Progenitor cell of endocrine pancreas (in vitro differentiated cells): Measurements from ENCODE around the gene KLB. TPM values are rescaled to one million over a fixed set of nuclear protein-coding genes. Genes with fewer than 3 reads are reported as not detected.
"Not testable (repeated sequence)": the region's sequence is repeated elsewhere in the genome, so short reads cannot be mapped to it uniquely, and the experiment has no call there.

ENCODE experiments used
- DNase-seq: peaks from one replicate; pipeline ENCODE4 v3.0.0; 2021; ENCODE audit warnings: low spot score; ENCODE audit not compliant: unreplicated experiment
- H3K27ac Mint-ChIP-seq: 2 replicates; pipeline ENCODE4 v1.8.0; 2021; ENCODE audit warnings: mild to moderate bottlenecking, moderate library complexity, mixed read lengths
- H3K27me3 Mint-ChIP-seq: 2 replicates; pipeline ENCODE4 v1.8.0; 2021; ENCODE audit warnings: mixed read lengths
- H3K36me3 Mint-ChIP-seq: 2 replicates; pipeline ENCODE4 v1.8.0; 2022; ENCODE audit warnings: mixed read lengths; ENCODE audit not compliant: insufficient read depth
- H3K4me1 Mint-ChIP-seq: 2 replicates; pipeline ENCODE4 v1.8.0; 2021; ENCODE audit warnings: low read depth, mixed read lengths
- H3K4me3 Mint-ChIP-seq: 2 replicates; pipeline ENCODE4 v1.8.0; 2021; ENCODE audit warnings: low read depth, mild to moderate bottlenecking, moderate library complexity, mixed read lengths
- H3K9me3 Mint-ChIP-seq: 2 replicates; pipeline ENCODE4 v1.8.0; 2021; ENCODE audit warnings: low read depth, mixed read lengths
- CTCF ChIP-seq: fragments of 200-600 bp; sonication (generic); IDR thresholded peaks from one replicate; pipeline ENCODE4 v1.5.0; 2021; ENCODE audit warnings: antibody characterized with exemption, mild to moderate bottlenecking; ENCODE audit not compliant: unreplicated experiment
- total RNA-seq: library from RNA; stranded (reverse); gene quantifications from 2 replicates; pipeline ENCODE4 v1.2.1, GENCODE V29; 2021

KLB gene
- total RNA-seq, 1 donor from 2014 or later, result 0.43 TPM

DNA sequence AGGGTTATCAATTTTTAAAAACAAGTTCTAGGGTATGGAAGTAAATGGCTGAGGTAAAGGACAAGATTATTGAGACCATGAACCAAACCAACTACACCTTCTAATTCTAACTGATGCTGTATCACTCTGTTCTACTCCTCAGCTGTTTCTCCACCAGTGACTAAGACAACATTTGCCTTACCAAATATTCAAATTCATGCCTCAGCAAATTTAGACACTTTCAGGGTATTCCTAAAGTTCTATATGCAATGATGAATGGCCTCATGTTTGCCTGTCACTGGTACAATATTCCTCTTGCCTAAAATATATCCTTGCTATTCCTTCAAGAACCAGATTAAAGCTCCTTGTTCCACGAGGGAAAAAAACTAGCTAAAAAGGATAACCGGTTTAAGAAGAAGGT lies 47.0 kb downstream of the KLB start:
- H3K4me3 Mint-ChIP-seq, result no peak overlapping the region
- no peaks in the 10 kb centered on the region for H3K9me3 Mint-ChIP-seq
- no peak overlapping the region for H3K27ac Mint-ChIP-seq
- H3K36me3 Mint-ChIP-seq, result peaks cover 50% of the 10 kb centered on the region
- no peak for DNase-seq
- H3K4me1 Mint-ChIP-seq, result peaks cover 42% of the 10 kb centered on the region
- no peak for TF ChIP-seq CTCF
- no peaks in the 10 kb centered on the region for H3K27me3 Mint-ChIP-seq

- H3K4me1 Mint-ChIP-seq, result peaks cover 40% of the 10 kb centered on the region
- DNase-seq, result no peak
- no peaks in the 10 kb centered on the region for H3K9me3 Mint-ChIP-seq
- H3K4me3 Mint-ChIP-seq, result no peak overlapping the region
- H3K27ac Mint-ChIP-seq, result peak overlapping the region; percentile 52
- no peaks in the 10 kb centered on the region for H3K27me3 Mint-ChIP-seq
- no peak for TF ChIP-seq CTCF
- peaks cover 47% of the 10 kb centered on the region for H3K36me3 Mint-ChIP-seq
These were observed 48.8 kb downstream of the KLB start for GRCh38 chr4:39455486-39455885.

GRCh38 chr4:39456946-39457763 lies 50.4 kb downstream of the KLB start:
- Mint-ChIP-seq H3K36me3 (peaks cover 40% of the 10 kb centered on the region), H3K9me3 (no peaks in the 10 kb centered on the region), H3K27ac (peak overlapping the region; percentile 100), H3K4me1 (peaks cover 28% of the 10 kb centered on the region), H3K27me3 (no peaks in the 10 kb centered on the region), H3K4me3 (peak overlapping the region; percentile 98)
- no peak for TF ChIP-seq CTCF
- DNase-seq, result no peak

DNA sequence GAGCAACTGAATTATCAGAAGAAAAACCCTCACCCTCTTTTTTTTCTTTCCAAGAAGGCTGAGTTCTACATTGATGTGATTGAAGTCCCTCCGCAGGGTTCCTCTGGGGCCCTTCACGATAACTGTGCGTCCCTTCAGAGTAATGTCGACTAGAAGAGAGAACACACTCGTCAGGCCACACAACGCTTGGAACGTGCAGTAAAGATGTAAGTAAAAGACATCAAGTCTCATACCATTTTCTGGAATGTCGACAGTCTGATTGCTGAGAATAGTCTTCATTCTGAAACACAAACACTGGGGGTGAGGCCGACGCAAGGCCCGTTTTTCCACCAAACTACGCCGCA lies 51.4 kb downstream of the KLB start:
- peak overlapping the region; percentile 100 for H3K27ac Mint-ChIP-seq
- peaks cover 26% of the 10 kb centered on the region for H3K4me1 Mint-ChIP-seq
- H3K27me3 Mint-ChIP-seq, DNase-seq, H3K9me3 Mint-ChIP-seq: not testable (repeated sequence)
- peak overlapping the region; percentile 98 for H3K4me3 Mint-ChIP-seq
- peaks cover 32% of the 10 kb centered on the region for H3K36me3 Mint-ChIP-seq

DNA sequence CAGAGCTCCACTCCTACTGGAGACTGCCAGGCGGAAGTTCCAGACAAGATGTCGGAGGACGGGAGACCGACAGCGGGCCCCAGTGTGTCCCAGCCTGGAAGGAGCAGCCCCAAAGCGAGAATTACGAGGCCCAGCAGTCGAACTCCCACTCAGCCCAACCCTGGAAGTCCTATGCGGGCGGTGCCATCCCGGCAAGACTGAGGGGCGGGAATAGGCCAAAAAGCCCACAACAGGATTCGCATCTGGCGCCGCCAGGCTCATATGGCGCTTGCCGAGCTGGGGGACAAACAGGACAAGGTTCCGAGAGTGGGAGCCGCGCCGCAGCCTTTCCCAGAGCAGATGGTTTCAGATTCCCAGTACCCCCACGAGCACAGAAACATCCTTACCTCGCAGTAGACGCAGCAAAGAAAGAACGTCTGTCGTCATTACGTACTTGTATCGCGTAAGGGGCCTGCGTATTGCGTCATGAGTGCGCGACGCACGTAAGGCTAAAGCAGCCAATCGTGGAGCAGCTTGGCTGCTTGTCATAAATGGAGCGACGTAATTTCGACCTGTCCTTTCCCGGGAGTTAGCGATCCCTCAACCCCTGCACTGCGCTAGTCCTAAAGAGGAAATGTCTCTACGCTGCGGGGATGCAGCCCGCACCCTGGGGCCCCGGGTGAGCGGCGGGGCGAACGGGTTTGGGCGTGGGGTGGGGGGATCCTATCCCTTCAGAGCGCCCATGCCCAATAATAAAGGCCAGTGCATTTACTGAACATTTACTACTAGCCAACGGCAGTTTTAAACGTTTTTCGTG lies 52.0 kb downstream of the KLB start, which contains the start of the genes LIAS and RPL9:
Gene LIAS (plus strand): TSS at position 552 of the 796 bp plus-strand sequence. CDS start 62 bp downstream, at position 614.
Gene RPL9 (minus strand): TSS at position 418 of the 796 bp plus-strand sequence. CDS start 483 bp downstream, outside the sequence.
- Mint-ChIP-seq H3K27me3 (no peaks in the 10 kb centered on the region), H3K4me3 (peak within 1 kb of the TSS; percentile 98), H3K4me1 (peaks cover 24% of the 10 kb centered on the region), H3K9me3 (no peaks in the 10 kb centered on the region), H3K27ac (peak within 1 kb of the TSS; percentile 100), H3K36me3 (peaks cover 28% of the 10 kb centered on the region)
- peak; percentile 89 for DNase-seq
- no peak for TF ChIP-seq CTCF
